Astrocyte (in vitro differentiated cells and primary cell): ENCODE measurements around the gene ZBTB7A.

Experiments
- CTCF ChIP-seq: IDR thresholded peaks from 2 replicates; pipeline ENCODE4 v1.5.1; 2011; ENCODE audit warnings: low read depth, mild to moderate bottlenecking, inconsistent platforms, low read length, moderate library complexity; ENCODE audit not compliant: insufficient read depth
- EZH2 ChIP-seq: IDR thresholded peaks from 2 replicates; pipeline ENCODE4 v1.6.1; 2012; ENCODE audit warnings: mild to moderate bottlenecking, low read length, inconsistent platforms; ENCODE audit not compliant: insufficient read depth

DNA sequence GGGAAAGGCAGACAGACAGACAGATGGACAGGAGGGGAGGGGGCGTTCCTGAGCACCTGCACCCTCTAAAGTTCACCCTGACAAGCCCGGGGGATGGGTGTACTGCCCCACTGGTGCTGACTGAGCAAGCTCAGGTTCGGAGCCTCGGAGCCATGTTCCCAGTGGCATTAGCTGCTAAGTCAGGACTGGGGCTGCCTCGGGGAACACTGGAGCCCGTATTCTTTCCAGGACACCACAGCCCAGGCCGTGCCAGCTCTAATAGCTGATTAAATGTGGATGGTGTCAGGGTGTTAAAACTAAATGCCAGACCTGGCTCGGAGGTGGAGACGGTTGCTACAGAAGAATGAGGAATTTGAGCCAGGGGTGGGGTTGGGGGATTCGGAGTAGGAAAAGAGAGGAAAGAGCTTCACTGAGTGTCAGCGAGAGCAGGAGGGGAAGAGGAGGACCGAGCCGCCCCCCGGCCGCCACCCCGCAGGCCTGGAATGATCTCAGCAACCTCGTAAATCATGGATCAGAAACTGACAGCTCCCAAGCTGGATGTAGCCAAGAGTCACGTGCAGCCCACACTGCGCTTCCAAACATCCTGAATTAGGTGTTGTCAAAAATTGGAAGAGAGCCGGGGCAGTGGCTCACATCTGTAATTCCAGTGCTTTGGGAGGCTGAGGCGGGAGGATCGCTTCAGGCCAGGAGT lies 46.8 kb upstream of the ZBTB7A start:
- TF ChIP-seq EZH2 (no peak), CTCF (no peak)
